Activated T-cell treated with anti-CD3 and anti-CD28 coated beads, Interleukin-2, amount 50 U/mL, for 4 hours (primary cell): Measurements from ENCODE around the gene SMIM41. TPM values are rescaled to one million over a fixed set of nuclear protein-coding genes. Genes with fewer than 3 reads are reported as not detected.

Source experiments
- ATAC-seq, 2 donors: fragments of 200-7000 bp; cut with Tn5 transposase; one replicate each; pipeline ENCODE4 v1.10.0; 2021
- DNase-seq: peaks from one replicate; pipeline ENCODE4 v3.0.0-alpha.2; 2020
- H3K27me3 Mint-ChIP-seq: one replicate; pipeline ENCODE4 v1.8.0; 2021; ENCODE audit warnings: low read depth, mixed read lengths
- H3K36me3 Mint-ChIP-seq: one replicate; pipeline ENCODE4 v1.8.0; 2022; ENCODE audit warnings: mixed read lengths; ENCODE audit not compliant: insufficient read depth
- H3K4me1 Mint-ChIP-seq: one replicate; pipeline ENCODE4 v1.8.0; 2021; ENCODE audit warnings: low read depth, mixed read lengths
- H3K4me3 Mint-ChIP-seq: one replicate; pipeline ENCODE4 v1.8.0; 2021; ENCODE audit warnings: mild to moderate bottlenecking, moderate library complexity, mixed read lengths
- H3K9me3 Mint-ChIP-seq: one replicate; pipeline ENCODE4 v1.8.0; 2021; ENCODE audit warnings: mixed read lengths
- total RNA-seq, 3 donors: library from RNA; stranded (reverse); gene quantifications; one replicate each; pipeline ENCODE4 v1.2.1, GENCODE V29; 2021

The SMIM41 gene
- total RNA-seq, 3 donors from 2014 or later: not detected

- H3K36me3 Mint-ChIP-seq: peaks cover 5% of the 10 kb centered on the region
Measured at GRCh38 chr12:52083638-52083996, 4.1 kb downstream of the SMIM41 start.

DNA sequence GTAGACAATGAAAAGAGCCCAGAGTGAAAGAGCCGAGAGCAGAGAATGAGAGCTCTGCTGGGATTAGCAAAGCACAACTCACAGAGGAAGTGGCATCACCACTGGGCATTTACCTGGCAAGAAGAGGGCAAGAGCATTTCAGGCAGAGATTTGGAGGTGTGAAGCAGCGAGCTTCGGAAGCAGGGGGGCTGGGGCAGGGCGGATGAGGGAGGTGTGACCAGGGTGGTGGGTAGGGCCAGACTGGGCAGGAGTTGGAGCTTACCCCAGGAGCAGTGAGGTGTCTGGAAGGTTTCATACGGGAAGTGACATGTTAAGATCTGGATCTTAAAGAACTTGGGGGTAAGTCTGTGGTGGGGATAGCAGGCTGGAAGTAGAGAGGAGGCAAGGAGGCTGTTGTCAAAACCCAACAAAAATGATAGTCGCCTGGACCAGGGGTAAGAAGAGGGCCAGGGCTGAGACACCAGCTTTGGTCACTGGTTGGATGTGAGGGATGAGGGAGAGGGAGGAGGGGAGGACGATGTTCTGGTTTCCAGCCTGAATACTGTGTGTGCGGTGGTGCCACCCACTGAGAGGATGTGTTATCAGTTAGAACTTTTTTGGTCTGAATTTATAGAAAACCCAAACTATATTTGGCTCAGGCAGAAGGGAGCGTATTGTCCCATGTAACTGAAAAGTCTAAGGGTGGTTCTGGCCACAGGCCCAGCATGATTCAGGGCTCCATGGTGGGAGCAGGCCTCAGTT, 5.2 kb downstream of the SMIM41 start:
- H3K9me3 Mint-ChIP-seq: no peaks in the 10 kb centered on the region
- DNase-seq (no peak), ATAC-seq (no peak)
- H3K27me3 Mint-ChIP-seq: peaks cover 26% of the 10 kb centered on the region
- no peaks in the 10 kb centered on the region for H3K36me3 Mint-ChIP-seq
- H3K4me1 Mint-ChIP-seq: peaks cover 8% of the 10 kb centered on the region
- H3K4me3 Mint-ChIP-seq: no peak overlapping the region

More at GRCh38 chr12:52083638-52083996, 4.1 kb downstream of the SMIM41 start:
- ATAC-seq (no peak), DNase-seq (no peak)
- Mint-ChIP-seq H3K4me1 (peaks cover 8% of the 10 kb centered on the region), H3K27me3 (peaks cover 19% of the 10 kb centered on the region), H3K4me3 (no peak overlapping the region), H3K9me3 (no peaks in the 10 kb centered on the region)

DNA sequence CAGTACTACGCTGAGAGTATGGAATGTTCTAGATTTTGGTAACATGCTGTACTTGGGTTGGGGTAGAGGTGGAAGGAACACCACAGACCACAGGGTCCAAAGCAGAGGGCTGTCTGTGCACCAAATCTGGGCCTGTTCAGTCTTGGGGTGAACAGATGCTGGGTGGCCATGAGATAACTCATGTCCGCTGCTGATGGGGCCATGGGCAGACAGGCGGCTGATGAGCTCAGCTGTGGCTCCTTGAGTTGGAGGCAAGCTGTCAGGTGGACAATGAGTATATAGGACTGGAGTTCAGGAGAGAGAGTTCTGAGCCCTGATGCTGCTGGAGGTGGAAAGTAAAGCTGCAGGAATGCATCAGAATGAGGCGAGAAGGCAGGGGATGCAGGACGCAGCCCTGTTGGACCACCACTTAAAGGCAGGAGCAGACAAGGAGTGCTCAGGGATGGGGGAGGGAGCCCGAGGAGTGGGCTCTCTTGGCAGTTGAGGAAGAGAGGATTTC, 6.2 kb downstream of the SMIM41 start:
- peaks cover 35% of the 10 kb centered on the region for H3K27me3 Mint-ChIP-seq
- no peak overlapping the region for H3K4me3 Mint-ChIP-seq
- no peak for ATAC-seq
- peaks cover 8% of the 10 kb centered on the region for H3K4me1 Mint-ChIP-seq
- H3K36me3 Mint-ChIP-seq: no peaks in the 10 kb centered on the region
- H3K9me3 Mint-ChIP-seq: no peaks in the 10 kb centered on the region
- DNase-seq: no peak

- H3K4me1 Mint-ChIP-seq: peaks cover 8% of the 10 kb centered on the region
- no peak overlapping the region for H3K4me3 Mint-ChIP-seq
- ATAC-seq (no peak), DNase-seq (no peak)
- H3K27me3 Mint-ChIP-seq: peaks cover 41% of the 10 kb centered on the region
- no peaks in the 10 kb centered on the region for H3K36me3 Mint-ChIP-seq
- H3K9me3 Mint-ChIP-seq: no peaks in the 10 kb centered on the region
Measured at GRCh38 chr12:52086366-52086765, 6.9 kb downstream of the SMIM41 start.

DNA sequence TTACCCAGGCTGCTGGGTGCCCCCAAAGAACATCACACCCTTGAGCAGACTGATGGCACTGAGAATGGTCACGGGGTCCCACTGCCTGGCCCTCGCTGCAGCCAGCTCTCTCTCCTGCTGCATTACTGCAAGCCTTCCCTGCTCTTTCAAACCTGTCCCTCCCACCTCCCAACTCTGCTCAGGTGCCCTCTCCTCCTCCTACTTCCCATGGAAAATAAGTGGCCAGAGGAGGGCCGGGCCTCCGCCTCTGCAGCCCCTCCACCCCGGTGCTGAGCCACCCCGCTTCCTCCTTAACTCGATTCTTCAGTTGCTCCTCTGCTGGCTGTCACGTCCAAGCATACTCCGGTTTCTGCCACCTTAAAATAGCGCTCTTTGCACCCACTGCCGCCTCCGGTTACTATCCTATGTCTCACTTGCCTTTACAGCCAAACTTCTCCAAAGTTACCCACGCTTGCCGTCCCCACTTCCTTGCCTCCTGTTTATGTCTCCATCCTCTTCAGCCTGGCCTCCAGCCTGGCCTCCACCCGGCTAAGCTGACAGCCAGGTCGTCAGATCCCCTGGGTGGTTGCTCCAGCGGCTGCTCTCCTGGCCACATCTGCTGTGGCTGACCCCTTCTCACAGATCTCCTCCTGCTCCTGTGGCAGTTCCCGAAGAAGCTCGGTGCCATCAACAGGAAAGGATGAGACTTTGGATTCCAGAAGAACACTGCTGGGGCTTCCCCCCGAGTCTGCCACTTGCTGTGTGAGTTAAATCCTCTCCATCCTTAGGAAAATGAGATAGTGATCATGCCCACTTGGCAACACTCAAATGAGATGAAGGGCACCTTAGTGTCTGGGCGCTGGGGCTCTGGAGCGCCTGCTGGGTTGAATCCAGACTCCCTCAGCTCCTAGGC, 7.7 kb downstream of the SMIM41 start:
- ATAC-seq (no peak), DNase-seq (no peak)
- Mint-ChIP-seq H3K27me3 (peaks cover 44% of the 10 kb centered on the region), H3K36me3 (no peaks in the 10 kb centered on the region), H3K9me3 (no peaks in the 10 kb centered on the region), H3K4me1 (peaks cover 2% of the 10 kb centered on the region), H3K4me3 (no peak overlapping the region)

GRCh38 chr12:52087961-52088820, 8.7 kb downstream of the SMIM41 start:
- Mint-ChIP-seq H3K9me3 (no peaks in the 10 kb centered on the region), H3K36me3 (no peaks in the 10 kb centered on the region), H3K27me3 (peaks cover 44% of the 10 kb centered on the region), H3K4me3 (no peak overlapping the region), H3K4me1 (peaks cover 2% of the 10 kb centered on the region)
- DNase-seq (no peak), ATAC-seq (no peak)

GRCh38 chr12:52089491-52089890, 10.0 kb downstream of the SMIM41 start:
- DNase-seq (no peak), ATAC-seq (no peak)
- H3K4me1 Mint-ChIP-seq: no peaks in the 10 kb centered on the region
- no peak overlapping the region for H3K4me3 Mint-ChIP-seq
- peaks cover 47% of the 10 kb centered on the region for H3K27me3 Mint-ChIP-seq
- H3K36me3 Mint-ChIP-seq: no peaks in the 10 kb centered on the region
- H3K9me3 Mint-ChIP-seq: no peaks in the 10 kb centered on the region

GRCh38 chr12:52090291-52090690, 10.8 kb downstream of the SMIM41 start:
- Mint-ChIP-seq H3K36me3 (no peaks in the 10 kb centered on the region), H3K9me3 (no peaks in the 10 kb centered on the region), H3K27me3 (peaks cover 49% of the 10 kb centered on the region), H3K4me1 (no peaks in the 10 kb centered on the region), H3K4me3 (no peak overlapping the region)
- no peak for ATAC-seq
- DNase-seq: no peak

DNA sequence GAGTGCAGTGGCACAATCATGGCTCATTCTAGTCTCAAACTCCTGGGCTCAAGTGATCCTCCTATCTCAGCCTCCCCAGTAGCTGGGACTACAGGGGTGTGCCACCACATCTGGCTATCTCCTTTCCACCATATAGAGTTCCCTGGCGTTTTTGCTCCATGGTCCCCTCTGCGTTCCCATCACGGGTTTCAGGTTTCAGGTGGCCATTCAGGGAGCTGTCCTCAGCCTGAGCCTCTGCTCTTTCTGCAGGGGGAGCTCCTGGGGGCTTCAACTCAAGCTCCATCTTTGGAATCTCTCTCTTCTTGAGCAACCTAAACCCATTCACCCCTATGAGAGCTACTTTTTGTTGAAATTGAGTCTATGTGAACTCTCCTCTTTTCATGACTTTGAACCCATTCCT, 11.6 kb downstream of the SMIM41 start:
- H3K27me3 Mint-ChIP-seq: peaks cover 52% of the 10 kb centered on the region
- H3K4me3 Mint-ChIP-seq: no peak overlapping the region
- H3K9me3 Mint-ChIP-seq: no peaks in the 10 kb centered on the region
- ATAC-seq: no peak
- H3K36me3 Mint-ChIP-seq: no peaks in the 10 kb centered on the region
- H3K4me1 Mint-ChIP-seq: no peaks in the 10 kb centered on the region
- no peak for DNase-seq

DNA sequence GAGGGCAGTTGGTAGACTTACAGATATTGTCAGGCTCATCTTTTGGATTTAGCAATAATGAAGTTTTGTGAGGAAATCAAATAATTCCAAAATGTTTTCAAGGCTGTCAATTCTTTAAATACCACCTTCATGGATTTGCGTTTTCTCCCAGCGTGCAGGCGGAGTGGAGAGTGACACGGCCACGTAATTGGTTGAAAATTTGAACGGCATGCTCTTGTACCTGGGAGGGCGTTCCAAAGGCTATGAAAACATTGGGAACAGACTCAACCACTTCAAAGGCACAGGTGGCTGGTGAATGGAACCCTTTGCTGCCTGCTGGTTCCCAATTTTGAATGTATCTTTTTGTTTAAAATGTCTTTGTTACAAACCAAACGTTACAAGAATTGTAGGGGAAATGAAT, 12.4 kb downstream of the SMIM41 start:
- ATAC-seq (no peak), DNase-seq (no peak)
- Mint-ChIP-seq H3K27me3 (peaks cover 53% of the 10 kb centered on the region), H3K4me3 (no peak overlapping the region), H3K4me1 (no peaks in the 10 kb centered on the region), H3K9me3 (no peaks in the 10 kb centered on the region), H3K36me3 (no peaks in the 10 kb centered on the region)

GRCh38 chr12:52093346-52093745, 13.8 kb downstream of the SMIM41 start:
- no peak for ATAC-seq
- H3K27me3 Mint-ChIP-seq: peaks cover 52% of the 10 kb centered on the region
- H3K9me3 Mint-ChIP-seq: no peaks in the 10 kb centered on the region
- no peaks in the 10 kb centered on the region for H3K36me3 Mint-ChIP-seq
- no peak overlapping the region for H3K4me3 Mint-ChIP-seq
- DNase-seq: no peak
- H3K4me1 Mint-ChIP-seq: no peaks in the 10 kb centered on the region

GRCh38 chr12:52096332-52097044, 17.0 kb downstream of the SMIM41 start:
- DNase-seq (no peak), ATAC-seq (no peak)
- H3K27me3 Mint-ChIP-seq: peaks cover 39% of the 10 kb centered on the region
- H3K4me3 Mint-ChIP-seq: no peak overlapping the region
- H3K4me1 Mint-ChIP-seq: no peaks in the 10 kb centered on the region
- H3K36me3 Mint-ChIP-seq: no peaks in the 10 kb centered on the region
- H3K9me3 Mint-ChIP-seq: no peaks in the 10 kb centered on the region

DNA sequence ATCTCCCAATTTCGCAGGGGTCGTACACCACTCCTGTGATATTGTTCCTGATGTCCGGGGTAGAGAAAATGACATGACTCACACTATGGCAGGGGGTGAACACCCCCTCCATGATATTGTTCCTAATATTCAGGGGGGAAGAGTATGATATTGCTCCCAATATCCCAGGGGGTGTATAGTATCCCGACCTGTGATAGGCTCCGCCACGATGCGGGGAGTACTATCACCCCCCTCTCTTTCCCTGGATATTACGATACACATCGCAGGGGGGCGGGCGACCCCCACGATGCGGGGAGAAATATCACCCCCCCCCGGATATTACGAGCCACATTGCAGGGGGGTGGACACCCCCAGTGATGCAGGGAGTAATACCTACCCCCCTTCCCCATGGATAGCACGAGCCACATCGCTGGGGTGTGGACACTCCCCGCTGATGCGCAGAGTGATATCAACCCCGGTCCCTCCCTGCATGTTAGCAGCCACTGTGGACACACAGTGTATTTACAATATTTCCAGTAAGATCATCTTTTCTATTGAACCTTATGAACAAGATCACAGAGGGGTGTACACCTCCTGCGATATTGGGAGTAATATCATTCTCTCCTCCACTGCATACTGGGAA, 17.7 kb downstream of the SMIM41 start:
- ATAC-seq (no peak), DNase-seq (no peak)
- Mint-ChIP-seq H3K27me3 (peaks cover 43% of the 10 kb centered on the region), H3K4me3 (no peak overlapping the region), H3K9me3 (no peaks in the 10 kb centered on the region), H3K4me1 (no peaks in the 10 kb centered on the region), H3K36me3 (no peaks in the 10 kb centered on the region)
